HG02981 (cell line): Measurements from ENCODE around the gene TIMM10B.
A peak's percentile ranks its signal among the peaks of the same experiment; 100 is the strongest.
"Not testable (repeated sequence)": the region's sequence is repeated elsewhere in the genome, so short reads cannot be mapped to it uniquely, and the experiment has no call there.

Source experiments
- ATAC-seq: cut with Tn5 transposase; IDR thresholded peaks from one replicate; pipeline ENCODE4 v1.9.1; 2021; ENCODE audit warnings: mild to moderate bottlenecking, moderate library complexity; ENCODE audit not compliant: unreplicated experiment

TIMM10B gene

GRCh38 chr11:6504166-6504565 lies 22.9 kb downstream of the TIMM10B start:
- ATAC-seq, result no peak

- ATAC-seq, result peak; percentile 65
Observed at GRCh38 chr11:6505577-6506240, 24.4 kb downstream of the TIMM10B start.

- no peak for ATAC-seq
Observed at GRCh38 chr11:6516865-6517264, 35.6 kb downstream of the TIMM10B start.

DNA sequence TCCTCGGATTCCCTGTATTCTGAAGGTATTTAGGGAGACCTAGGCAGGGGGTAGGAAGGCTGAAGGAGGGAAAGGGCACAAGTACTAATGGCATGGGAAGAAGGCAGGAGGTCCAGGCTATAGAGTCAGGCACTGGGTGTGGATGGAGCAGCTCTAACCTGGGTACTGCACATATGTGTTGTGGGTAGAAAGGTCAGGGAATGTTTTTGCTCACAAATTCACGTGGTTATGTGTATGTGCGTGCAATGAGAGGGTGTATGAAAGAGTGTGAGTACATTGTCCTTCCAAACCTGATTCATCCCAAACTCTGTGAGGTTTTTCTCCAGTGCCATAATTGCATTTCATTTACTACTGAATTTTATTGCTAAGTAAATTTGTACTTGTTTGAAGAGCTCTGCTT lies 39.0 kb downstream of the TIMM10B start:
- ATAC-seq, result no peak

- ATAC-seq, result not testable (repeated sequence)
Observed at GRCh38 chr11:6521946-6522345, 40.6 kb downstream of the TIMM10B start.

- no peak for ATAC-seq
Observed at GRCh38 chr11:6523253-6523652, 42.0 kb downstream of the TIMM10B start.

DNA sequence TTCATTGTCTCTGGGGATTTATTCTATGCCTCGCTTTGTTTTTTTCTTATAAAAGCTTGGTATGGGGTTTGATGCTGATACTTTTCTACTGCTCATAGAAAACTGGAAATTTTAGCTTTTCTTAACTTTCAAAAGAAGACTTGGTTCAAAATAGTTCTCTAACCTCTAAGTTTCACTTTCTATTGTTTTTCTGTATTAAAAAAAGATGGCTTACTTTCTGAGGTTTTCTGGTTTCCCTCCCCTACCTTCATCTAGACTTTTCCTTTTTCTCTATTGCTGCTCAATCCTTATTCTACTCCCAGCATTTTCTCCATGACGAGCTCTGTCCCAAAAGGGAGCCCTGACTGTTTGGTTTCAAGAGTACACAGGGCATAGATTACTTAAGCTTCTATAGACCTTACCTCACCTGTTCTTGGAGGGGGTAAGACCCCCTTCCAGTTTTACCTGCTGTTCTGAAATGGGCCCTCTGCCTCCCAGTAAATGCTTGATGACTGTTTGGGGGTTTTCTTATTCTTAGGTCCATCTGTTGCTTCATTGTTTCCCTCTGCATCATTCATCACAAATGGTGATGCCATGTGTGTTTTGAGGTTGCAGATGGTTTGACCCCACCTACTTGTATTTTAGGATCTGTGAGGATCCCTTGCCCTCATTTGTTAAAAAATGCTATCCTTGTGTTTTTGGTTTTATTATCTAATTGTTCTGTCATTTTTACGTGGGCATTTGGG lies 45.3 kb downstream of the TIMM10B start:
- no peak for ATAC-seq

- ATAC-seq, result no peak
Observed at GRCh38 chr11:6529266-6529665, 48.0 kb downstream of the TIMM10B start.

GRCh38 chr11:6530848-6531247 lies 49.5 kb downstream of the TIMM10B start:
- ATAC-seq, result no peak

- ATAC-seq, result no peak
Observed at GRCh38 chr11:6531267-6531752, 50.0 kb downstream of the TIMM10B start.
